HepG2 (cell line): ENCODE results near the gene CACNA1C. TPM values are rescaled to one million over a fixed set of nuclear protein-coding genes. Genes with fewer than 3 reads are reported as not detected.

ENCODE experiments used
- ATAC-seq: fragments of 200-7000 bp; cut with Tn5 transposase; 3 replicates; pipeline ENCODE4 v1.9.1; 2020; ENCODE audit warnings: mild to moderate bottlenecking, moderate library complexity
- BruUV-seq: library from RNA; stranded (reverse); fragments of 400-500 nt; replicated peaks from 2 replicates; lab custom pipeline; 2021; lab: Mats Ljungman, UMichigan
- CTCF ChIA-PET: fragments of 300-600 bp; formaldehyde crosslinking; extraction: SDS; loops from one replicate; lab custom pipeline; 2021; ENCODE audit warnings: low total read pairs, inconsistent platforms, low intra/inter-chr PET ratio; lab: Yijun Ruan, JAX
- POLR2A ChIA-PET: fragments of 350-600 bp; sonication (Branson Sonifier 250); formaldehyde crosslinking; loops from one replicate; lab custom pipeline; 2020; ENCODE audit warnings: antibody characterized with exemption, inconsistent platforms; lab: Yijun Ruan, JAX
- DNase-seq: peaks from one replicate; pipeline ENCODE4 v3.0.0-alpha.2; 2015; ENCODE audit warnings: low spot score
- FAIRE-seq: peaks from 3 replicates; lab custom pipeline; 2011; peaks lifted over from hg19 to GRCh38; lab: Jason Lieb, UNC
- H2AFZ ChIP-seq: one replicate; pipeline ENCODE4 v1.6.1; 2011; ENCODE audit warnings: low read length, inconsistent platforms
- H3K27ac ChIP-seq: fragments of 300-600 bp; 3 replicates; pipeline ENCODE4 v1.8.0; 2011; ENCODE audit warnings: mixed run types, mild to moderate bottlenecking, mixed read lengths, low read length, inconsistent platforms; ENCODE audit not compliant: insufficient read depth; ENCODE audit errors: extremely low read length
- H3K27me3 ChIP-seq, 2 experiments: fragments of 200-600 bp in 1 of 2; 2 replicates in 1 of 2; 3 replicates in 1 of 2; pipeline versions ENCODE4 v1.6.0 to v1.8.0; 2011; ENCODE audit warnings: low read length in 2 of 2, mild to moderate bottlenecking in 2 of 2, moderate library complexity in 2 of 2, inconsistent platforms in 1 of 2; ENCODE audit not compliant: insufficient read depth in 2 of 2, control insufficient read depth in 1 of 2
- H3K36me3 ChIP-seq, 2 experiments: fragments of 200-600 bp in 1 of 2; replicated peaks in 1 of 2; 2 replicates in 1 of 2; 3 replicates in 1 of 2; pipeline versions ENCODE4 v1.5.1 to v1.8.0; 2011; ENCODE audit warnings: low read length in 2 of 2, inconsistent platforms in 1 of 2; ENCODE audit not compliant: insufficient read depth in 2 of 2, control insufficient read depth in 1 of 2
- H3K4me1 ChIP-seq: 2 replicates; pipeline ENCODE4 v1.5.1; 2012; ENCODE audit warnings: low read length, inconsistent platforms; ENCODE audit not compliant: insufficient read depth
- H3K4me2 ChIP-seq: 2 replicates; pipeline ENCODE4 v1.6.0; 2011; ENCODE audit warnings: low read depth, low read length, inconsistent platforms
- H3K4me3 ChIP-seq, 3 experiments: fragments of 200-600 bp in 1 of 3; sonication (generic), shearing (Covaris generic) in 1 of 3; replicated peaks in 1 of 3; 2 replicates each; pipeline ENCODE4 v1.5.1; 2011 to 2016; ENCODE audit warnings: low read length in 3 of 3, inconsistent platforms in 2 of 3, low read depth in 2 of 3, mild to moderate bottlenecking in 2 of 3, control low read depth in 1 of 3, mixed read lengths in 1 of 3; ENCODE audit not compliant: insufficient read depth in 1 of 3
- H3K79me2 ChIP-seq: one replicate; pipeline ENCODE4 v1.6.1; 2011; ENCODE audit warnings: low read length, inconsistent platforms; ENCODE audit not compliant: insufficient read depth
- H3K9ac ChIP-seq: 2 replicates; pipeline ENCODE4 v1.6.0; 2011; ENCODE audit warnings: mild to moderate bottlenecking, low read depth, low read length, inconsistent platforms; ENCODE audit not compliant: insufficient read depth
- H3K9me3 ChIP-seq: 2 replicates; pipeline ENCODE4 v1.5.1; 2012; ENCODE audit warnings: mild to moderate bottlenecking, low read length
- H4K20me1 ChIP-seq: 2 replicates; pipeline ENCODE4 v1.6.0; 2011; ENCODE audit warnings: inconsistent platforms, mild to moderate bottlenecking, low read length, moderate library complexity; ENCODE audit not compliant: insufficient read depth
- AKAP8 ChIP-seq: sonication (generic); formaldehyde crosslinking; IDR thresholded peaks from 2 replicates; pipeline ENCODE4 v1.5.1; 2020; ENCODE audit warnings: mild to moderate bottlenecking, missing genetic modification reagents
- ERF ChIP-seq: IDR thresholded peaks from 2 replicates; pipeline ENCODE4 v1.6.1; 2018; ENCODE audit warnings: missing biosample characterization, missing genetic modification reagents
- FOSL2 ChIP-seq: sonication (generic); formaldehyde crosslinking; IDR thresholded peaks from 2 replicates; pipeline ENCODE4 v1.4.0; 2020; ENCODE audit warnings: missing genetic modification reagents
- JUNB ChIP-seq: sonication (generic); formaldehyde crosslinking; IDR thresholded peaks from 2 replicates; pipeline ENCODE4 v1.8.0; 2022; ENCODE audit warnings: missing genetic modification reagents, mild to moderate bottlenecking, borderline replicate concordance
- MEF2D ChIP-seq: sonication (generic); formaldehyde crosslinking; IDR thresholded peaks from 2 replicates; pipeline ENCODE4 v1.5.1; 2020; ENCODE audit warnings: mild to moderate bottlenecking, missing genetic modification reagents
- NFKB2 ChIP-seq: sonication (generic); formaldehyde crosslinking; IDR thresholded peaks from 2 replicates; pipeline ENCODE4 v1.4.0; 2020; ENCODE audit warnings: missing genetic modification reagents, borderline replicate concordance
- PTBP1 ChIP-seq: fragments of 200-400 bp; formaldehyde crosslinking; IDR thresholded peaks from 2 replicates; pipeline ENCODE4 v1.6.1; 2018; ENCODE audit warnings: low read length, low read depth; ENCODE audit not compliant: poor library complexity, severe bottlenecking
- STAT5B ChIP-seq: sonication (generic); formaldehyde crosslinking; IDR thresholded peaks from 2 replicates; pipeline ENCODE4 v1.4.0; 2020; ENCODE audit warnings: missing genetic modification reagents
- TCF12 ChIP-seq, 2 experiments: fragments of 450-650 bp in 1 of 2; sonication (generic) in 1 of 2; formaldehyde crosslinking in 1 of 2; IDR thresholded peaks; 2 replicates each; pipeline versions ENCODE4 v1.6.1 to v1.8.0; 2017 to 2022; ENCODE audit warnings: antibody characterized with exemption in 1 of 2, mild to moderate bottlenecking in 1 of 2, missing genetic modification reagents in 1 of 2, moderate library complexity in 1 of 2
- TGIF2 ChIP-seq: IDR thresholded peaks from 2 replicates; pipeline ENCODE4 v1.6.1; 2016; ENCODE audit warnings: control low read depth, missing compliant biosample characterization
- ZC3H4 ChIP-seq: sonication (generic); formaldehyde crosslinking; IDR thresholded peaks from 2 replicates; pipeline ENCODE4 v1.4.0; 2020; ENCODE audit warnings: missing genetic modification reagents, borderline replicate concordance
- ZNF124 ChIP-seq: sonication (generic); formaldehyde crosslinking; IDR thresholded peaks from 2 replicates; pipeline ENCODE4 v1.4.0; 2020; ENCODE audit warnings: missing genetic modification reagents
- ZNF263 ChIP-seq: sonication (generic); formaldehyde crosslinking; IDR thresholded peaks from 2 replicates; pipeline ENCODE4 v1.4.0; 2020; ENCODE audit warnings: missing genetic modification reagents
- ZNF549 ChIP-seq: sonication (generic); formaldehyde crosslinking; IDR thresholded peaks from 2 replicates; pipeline ENCODE4 v1.5.0; 2020; ENCODE audit warnings: missing genetic modification reagents
- WGBS: methylation state at CpG from one replicate; pipeline ENCODE4 v1.1.6; 2017; ENCODE audit warnings: low lambda C conversion rate; 5-methylcytosine and 5-hydroxymethylcytosine counted together
- in situ Hi-C: cut with HindIII; loops from 2 replicates; pipeline ENCODE4 v1.10.0; 2017; ENCODE audit warnings: low pct_unique_long_range_greater_than_20kb; ENCODE audit not compliant: extremely low pct_ligation_motif_present
- intact Hi-C: fragments of 100-400 bp; cut with micrococcal nuclease; formaldehyde crosslinking; loops from one replicate; pipeline ENCODE4 v1.10.0; 2022; ENCODE audit not compliant: unreplicated experiment
- polyA plus RNA-seq, 8 experiments: library from polyadenylated mRNA; depleted of rRNA in 3 of 8; stranded (reverse) in 7 of 8; unstranded in 1 of 8; fragments of >200 nt; fragmentation: Illumina TruSeq in 4 of 8; extraction: Trizol in 4 of 8; gene quantifications; 2 replicates each; pipeline versions ENCODE4 v1.2.1 to v1.2.3, GENCODE V29; 2011 to 2016; ENCODE audit warnings: low read depth in 4 of 8, missing spikeins in 1 of 8, mixed read lengths in 1 of 8; ENCODE audit not compliant: insufficient read depth in 1 of 8
- total RNA-seq, 5 experiments: library from RNA; depleted of rRNA; stranded (reverse); fragments of >200 nt; fragmentation: Illumina TruSeq; extraction: Trizol; gene quantifications; 2 replicates each; pipeline ENCODE4 v1.2.3, GENCODE V29; 2016; ENCODE audit warnings: low read depth in 1 of 5
- TF ChIP-seq, protein P1 (sequence below), 2 experiments: sonication (generic) in 1 of 2; formaldehyde crosslinking in 1 of 2; IDR thresholded peaks; 2 replicates each; pipeline versions ENCODE4 v1.5.1 to v1.6.1; 2011 to 2020; ENCODE audit warnings: borderline replicate concordance in 1 of 2, low read depth in 1 of 2, low read length in 1 of 2, mild to moderate bottlenecking in 1 of 2, missing genetic modification reagents in 1 of 2, moderate library complexity in 1 of 2

Gene CACNA1C
- total and polyA plus RNA-seq, 2 of the 13 experiments (the other 11 are each of a cell fraction or from before 2014, with no cell fraction given), result not detected

DNA sequence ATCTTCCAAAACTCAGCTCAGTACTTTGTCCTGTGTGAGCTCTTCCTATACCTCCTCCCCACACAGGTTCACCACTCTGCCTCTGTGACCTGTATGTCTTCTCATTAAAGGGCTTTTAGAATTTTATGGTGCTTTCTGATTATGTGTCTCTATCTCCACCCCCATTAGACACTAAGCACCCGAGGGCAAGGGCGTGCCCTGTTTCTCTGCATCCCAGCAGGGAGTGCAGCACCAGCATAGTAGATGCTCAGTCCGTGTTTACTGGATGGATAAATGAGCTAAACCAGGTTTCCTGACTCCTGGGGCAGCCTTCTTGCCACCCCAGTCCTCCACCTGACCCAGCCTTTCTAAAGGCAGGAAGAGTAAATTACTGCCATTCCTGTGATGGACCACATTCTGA lies 333.8 kb downstream of the CACNA1C start:
- H3K4me2 ChIP-seq, result no peak overlapping the region
- H2AFZ ChIP-seq, result no peak overlapping the region
- DNase-seq, result no peak
- no peak for FAIRE-seq
- BruUV-seq, result no TSS peak
- H3K36me3 ChIP-seq, result no peaks in the 10 kb centered on the region
- peaks cover 1 to 33% of the 10 kb centered on the region in 2 experiments; a peak in 3 of 5 replicates for H3K27me3 ChIP-seq
- no peak overlapping the region for H3K4me3 ChIP-seq
- H3K9me3 ChIP-seq, result no peaks in the 10 kb centered on the region
- 10% methylated on average over 3 of the region's 3 CpGs for WGBS
- in situ Hi-C loops (no loop called here), intact Hi-C loops (no loop called here)
- H4K20me1 ChIP-seq, result no peaks in the 10 kb centered on the region
- ChIA-PET CTCF (no interaction called here), POLR2A (no interaction called here)
- ATAC-seq, result no peak
- 0 out of 2 replicates have a peak, but pooled peaks cover 7% of the 10 kb centered on the region for H3K4me1 ChIP-seq
- no peak overlapping the region for H3K9ac ChIP-seq
- no peak for TF ChIP-seq ZNF549 (CRISPR knock-in tag)
- no peak for TF ChIP-seq ZC3H4 (CRISPR knock-in tag)
- no peak for TF ChIP-seq FOSL2 (CRISPR knock-in tag)
- TF ChIP-seq TCF12 (IDR thresholded peaks at IDR 0.05), result no peak
- TF ChIP-seq TCF12 (CRISPR knock-in tag; IDR thresholded peaks at IDR 0.05), result no peak
- no peak for TF ChIP-seq MEF2D
- no peak for TF ChIP-seq JUNB (CRISPR knock-in tag)
- no peak for TF ChIP-seq TGIF2 (CRISPR knock-in tag)
- TF ChIP-seq, protein P1, sequence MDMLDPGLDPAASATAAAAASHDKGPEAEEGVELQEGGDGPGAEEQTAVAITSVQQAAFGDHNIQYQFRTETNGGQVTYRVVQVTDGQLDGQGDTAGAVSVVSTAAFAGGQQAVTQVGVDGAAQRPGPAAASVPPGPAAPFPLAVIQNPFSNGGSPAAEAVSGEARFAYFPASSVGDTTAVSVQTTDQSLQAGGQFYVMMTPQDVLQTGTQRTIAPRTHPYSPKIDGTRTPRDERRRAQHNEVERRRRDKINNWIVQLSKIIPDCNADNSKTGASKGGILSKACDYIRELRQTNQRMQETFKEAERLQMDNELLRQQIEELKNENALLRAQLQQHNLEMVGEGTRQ (IDR thresholded peaks at IDR 0.05; ENCODE audit: low read depth, low read length), result no peak
- TF ChIP-seq, protein P1 (CRISPR knock-in tag; IDR thresholded peaks at IDR 0.05; ENCODE audit: borderline replicate concordance), result no peak
- no peak for TF ChIP-seq ZNF263 (CRISPR knock-in tag)
- no peak for TF ChIP-seq NFKB2 (CRISPR knock-in tag)
- no peak for TF ChIP-seq STAT5B (CRISPR knock-in tag)
- no peak for TF ChIP-seq PTBP1
- no peak for TF ChIP-seq ZNF124 (CRISPR knock-in tag)
- no peak for TF ChIP-seq AKAP8
- TF ChIP-seq ERF (CRISPR knock-in tag), result no peak
- H3K27ac ChIP-seq, result no peak overlapping the region
- H3K79me2 ChIP-seq, result no peaks in the 10 kb centered on the region
